Fibroblast of skin of left quadriceps (primary cell): Measurements from ENCODE around the gene ZNF236.

Experiments used
- DNase-seq, 2 experiments: peaks; one replicate each; pipeline ENCODE4 v3.0.0-alpha.2; 2013; ENCODE audit warnings: low read depth in 2 of 2

Gene ZNF236

DNA sequence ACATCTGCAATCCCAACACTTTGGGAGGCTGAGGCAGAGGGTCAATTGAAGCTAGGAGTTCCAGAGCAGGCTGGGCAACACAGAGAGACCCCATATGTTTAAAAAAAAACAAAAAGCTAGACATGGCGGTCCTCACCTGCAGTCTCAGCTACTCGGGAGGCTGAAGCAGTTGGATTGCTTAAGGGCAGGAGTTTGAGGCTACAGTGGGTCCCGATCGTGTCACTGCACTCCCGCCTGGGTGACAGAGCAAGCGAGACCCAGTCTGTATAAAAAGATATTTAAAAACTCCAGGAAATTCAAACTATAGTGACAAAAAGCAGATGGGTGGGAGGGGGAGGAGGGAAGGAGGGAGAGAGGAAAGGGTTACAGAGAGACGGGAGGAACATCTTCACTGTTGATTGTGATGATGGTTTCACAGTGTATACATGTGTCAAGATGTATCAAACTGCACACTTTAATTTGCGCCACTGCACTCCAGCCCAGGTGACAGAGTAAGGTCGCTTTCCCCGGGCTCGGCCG lies 942 bp upstream of the ZNF236 start:
- no peak for DNase-seq

DNA sequence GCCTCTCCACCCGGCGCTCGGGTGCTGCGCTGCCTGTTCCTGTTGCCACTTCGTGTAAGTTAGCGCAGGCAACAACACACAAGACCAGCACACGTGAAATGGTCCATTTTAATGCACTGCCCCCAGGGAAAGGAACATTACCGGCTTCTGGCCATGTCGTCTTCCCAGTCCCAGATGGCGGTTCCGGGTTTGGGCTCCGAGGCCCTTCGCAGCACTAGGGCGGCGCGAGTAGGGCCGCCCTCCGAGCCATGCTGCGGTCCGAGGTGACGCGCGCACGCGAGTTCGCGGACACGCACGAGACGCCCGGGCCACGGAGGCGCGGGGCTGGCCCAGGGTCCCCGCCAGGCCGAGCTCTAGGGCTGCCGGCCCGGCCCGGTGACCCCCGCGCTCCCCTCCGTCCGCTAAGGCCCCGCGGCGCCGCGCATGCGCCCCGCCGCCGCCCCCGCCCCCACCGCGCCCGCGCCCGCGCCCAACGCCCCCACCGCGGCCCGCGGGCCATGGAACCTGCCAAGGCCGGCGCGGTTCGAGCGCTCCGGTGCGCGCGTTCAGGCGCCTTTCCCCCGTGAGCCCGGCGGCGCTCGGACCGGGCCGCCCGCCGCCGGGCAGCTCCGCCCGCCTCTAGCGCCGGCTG lies 367 bp upstream of the ZNF236 start:
- DNase-seq: no peak

DNA sequence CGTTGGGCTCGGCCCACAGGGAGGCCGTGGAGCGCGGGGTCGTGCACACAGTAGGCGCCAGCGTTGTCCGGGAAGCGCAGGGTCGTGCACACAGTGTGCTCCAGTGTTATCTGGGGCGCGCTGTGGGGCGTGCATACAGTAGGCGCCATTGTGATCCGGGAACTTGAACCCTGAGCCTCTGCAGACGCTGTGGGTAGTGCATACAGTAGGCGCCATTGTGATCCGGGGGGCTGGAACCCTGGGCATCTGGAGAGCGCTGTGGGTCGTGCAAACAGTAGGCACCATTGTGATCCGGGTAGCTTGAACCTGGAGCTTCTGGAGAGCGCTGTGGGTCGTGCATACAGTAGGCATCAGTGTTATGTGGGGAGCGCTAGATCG lies 793 bp downstream of the ZNF236 start:
- DNase-seq: no peak

DNA sequence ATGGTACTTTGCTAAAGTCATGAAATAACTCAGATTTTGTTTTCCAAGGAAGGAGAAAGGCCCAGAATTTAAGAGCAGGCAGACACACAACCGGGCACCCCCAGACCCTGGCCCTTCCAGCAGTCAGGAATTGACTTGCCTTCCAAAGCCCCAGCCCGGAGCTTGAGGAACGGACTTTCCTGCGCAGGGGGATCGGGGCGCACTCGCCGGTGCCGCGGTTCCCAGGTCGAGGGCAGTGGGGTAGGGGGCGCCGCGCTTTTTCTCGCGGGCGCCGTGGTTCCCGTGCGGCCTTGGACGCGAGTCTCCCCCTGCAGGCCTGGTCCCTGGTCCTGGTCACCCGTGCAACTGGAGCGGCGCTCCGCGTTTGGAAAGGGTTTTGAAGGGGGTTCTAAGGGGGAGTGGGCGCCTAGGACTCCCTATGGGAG lies 1.2 kb downstream of the ZNF236 start:
- no peak for DNase-seq

GRCh38 chr18:76824145-76824676 lies 1.9 kb downstream of the ZNF236 start:
- DNase-seq: no peak

DNA sequence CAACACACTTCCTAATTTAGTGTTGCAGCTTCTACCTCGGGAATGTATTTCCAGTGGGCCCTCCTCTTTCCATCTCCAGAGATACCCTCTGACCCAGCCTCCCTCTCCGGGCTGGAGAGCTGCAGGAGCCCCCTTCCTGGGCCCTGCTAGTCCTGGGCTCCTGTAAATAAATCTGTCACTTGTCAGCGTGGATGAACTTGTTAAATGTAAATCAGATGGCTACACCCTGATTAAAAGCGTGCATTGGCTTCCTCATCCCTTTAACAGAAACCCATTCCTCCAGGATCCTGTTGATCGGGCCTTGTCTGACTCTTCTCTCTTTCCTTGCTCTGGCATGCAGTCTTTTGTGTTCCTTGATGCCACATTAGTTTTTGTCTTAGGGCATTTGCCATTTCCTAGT lies 2.4 kb downstream of the ZNF236 start:
- no peak for DNase-seq

DNA sequence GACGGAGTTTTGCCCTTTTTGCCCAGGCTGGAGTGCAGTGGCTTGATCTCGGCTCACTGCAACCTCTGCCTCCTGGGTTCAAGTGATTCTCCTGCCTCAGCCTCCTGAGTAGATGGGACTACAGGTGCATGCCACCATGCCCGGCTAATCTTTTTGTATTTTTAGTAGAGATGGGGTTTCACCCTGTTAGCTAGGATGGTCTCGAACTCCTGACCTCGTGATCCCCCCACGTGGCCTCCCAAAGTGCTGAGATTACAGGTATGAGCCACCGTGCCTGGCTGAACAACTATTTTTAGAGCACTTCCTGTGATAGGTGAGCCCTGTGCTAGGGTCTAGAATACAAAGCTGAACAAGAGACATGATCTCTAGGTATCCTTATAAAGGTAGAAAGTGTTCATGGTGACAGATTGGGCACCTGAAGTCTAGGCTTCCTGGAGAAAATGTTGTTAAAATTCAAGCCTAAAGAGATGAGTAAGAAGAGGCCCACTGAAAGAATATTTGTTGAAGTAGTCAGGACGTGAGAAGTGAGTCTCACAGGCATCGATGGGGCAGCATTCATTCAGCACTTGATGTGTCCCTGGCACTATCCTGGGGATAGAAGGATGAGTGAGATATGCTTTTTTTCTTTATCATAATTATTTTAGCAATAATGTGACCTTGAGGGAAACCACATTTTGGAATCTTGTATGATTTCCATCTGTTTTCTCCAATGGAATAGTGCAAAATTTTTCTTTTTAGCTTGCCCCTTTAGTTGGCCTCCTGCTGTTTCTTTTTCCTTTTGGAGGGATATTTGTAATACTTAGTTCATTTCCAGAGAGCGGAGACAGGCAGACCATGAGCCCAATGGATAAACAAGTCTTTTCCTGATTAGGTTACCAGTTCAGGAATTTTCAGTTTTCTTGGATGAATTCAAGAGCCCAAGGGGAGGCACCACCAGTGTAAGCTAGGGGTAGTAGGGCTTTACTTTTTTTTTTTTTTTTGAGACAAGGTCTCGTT lies 5.1 kb downstream of the ZNF236 start:
- no peak for DNase-seq

DNA sequence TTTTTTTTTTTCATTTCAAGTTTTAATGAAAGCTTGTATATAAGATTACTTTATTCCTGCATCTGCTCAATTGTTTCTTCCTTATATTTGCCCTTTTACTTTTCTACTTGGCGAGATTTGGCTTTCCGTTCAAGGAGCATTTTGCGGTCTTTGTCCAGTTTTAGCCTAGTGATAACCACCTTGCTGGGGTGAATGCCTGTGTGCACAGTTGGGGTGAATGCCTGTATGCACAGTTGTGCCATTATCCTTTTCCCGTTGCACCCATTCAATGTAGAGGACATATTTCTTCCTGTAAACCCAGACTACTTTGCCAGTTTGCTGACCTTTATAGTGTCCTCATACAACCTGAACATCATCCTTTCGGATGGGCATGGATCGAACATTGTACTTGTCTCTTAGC lies 12.0 kb downstream of the ZNF236 start:
- DNase-seq: no peak

- no peak for DNase-seq
Observed at GRCh38 chr18:76835380-76835779, 13.0 kb downstream of the ZNF236 start.

GRCh38 chr18:76837071-76837470 lies 14.7 kb downstream of the ZNF236 start:
- DNase-seq: no peak

DNA sequence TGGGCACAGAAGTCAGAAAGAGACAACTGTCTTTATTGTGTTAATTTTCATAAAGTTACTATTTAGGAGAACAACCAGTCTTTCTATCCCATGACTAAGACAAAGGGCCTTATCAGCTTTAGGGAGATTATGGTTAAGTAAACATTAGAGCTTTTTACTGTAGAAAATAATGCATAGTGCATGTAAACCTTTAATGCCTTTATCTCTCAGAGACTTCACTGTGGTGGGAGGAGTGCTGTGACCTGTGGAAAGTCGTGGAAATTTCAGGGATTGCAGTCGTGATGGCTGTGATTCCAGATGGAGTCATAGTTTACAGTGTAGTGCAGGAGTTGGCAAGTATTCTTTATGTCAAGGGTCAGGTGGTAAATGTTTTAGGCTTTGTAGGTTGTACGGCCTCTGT lies 15.8 kb downstream of the ZNF236 start:
- DNase-seq: no peak

GRCh38 chr18:76839086-76839794 lies 16.9 kb downstream of the ZNF236 start:
- no peak for DNase-seq

DNA sequence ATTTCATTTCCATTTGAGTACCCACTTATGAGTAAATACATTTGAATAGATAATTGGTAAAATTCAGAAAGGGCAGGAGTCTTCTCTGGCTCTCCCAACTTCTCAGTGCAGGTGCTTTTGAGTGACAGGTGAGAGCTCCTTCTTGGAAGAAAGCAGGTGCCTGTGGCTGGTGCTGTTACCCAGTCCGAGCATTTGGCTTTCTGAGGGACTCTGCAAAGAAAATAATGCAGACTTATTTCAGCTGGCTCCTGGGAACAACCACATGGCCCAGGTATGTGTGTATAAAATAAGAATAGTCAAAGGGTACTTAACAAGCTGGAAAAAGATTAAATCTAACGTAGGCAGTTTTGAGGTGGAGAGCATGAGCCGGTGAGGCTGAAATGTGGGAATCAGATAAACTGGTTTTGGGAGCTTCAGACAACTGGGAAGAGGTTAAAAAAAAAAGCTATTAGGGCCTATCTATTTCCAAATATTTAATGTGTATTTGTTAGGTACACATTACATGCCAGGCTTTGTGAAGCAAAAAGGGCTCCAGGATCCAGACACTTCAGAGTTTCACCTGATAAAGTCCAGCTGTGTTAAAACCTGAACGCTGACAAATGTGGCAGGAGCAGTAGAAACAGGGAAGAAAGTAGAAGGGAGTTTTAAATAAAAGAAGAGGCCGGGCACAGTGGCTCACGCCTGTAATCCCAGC lies 20.6 kb downstream of the ZNF236 start:
- DNase-seq: no peak

DNA sequence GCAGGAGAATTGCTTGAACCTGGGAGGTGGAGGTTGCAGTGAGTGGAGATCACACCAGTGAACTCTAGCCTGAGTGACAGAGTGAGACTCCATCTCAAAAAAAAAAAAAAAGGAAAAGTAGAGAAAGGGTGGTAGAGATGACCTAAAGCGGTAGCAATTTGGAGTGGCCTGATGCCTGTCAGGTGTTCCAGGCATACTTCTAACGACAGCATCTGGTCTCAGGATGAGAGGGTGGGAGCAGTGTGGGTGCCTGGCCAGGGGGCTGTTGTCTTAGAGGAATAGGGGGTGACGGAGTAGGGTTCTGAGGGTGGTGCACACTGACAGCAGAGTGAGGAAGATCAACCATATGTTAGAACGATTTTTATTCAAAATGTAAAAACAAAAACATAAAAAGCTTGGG lies 21.8 kb downstream of the ZNF236 start:
- no peak for DNase-seq

DNA sequence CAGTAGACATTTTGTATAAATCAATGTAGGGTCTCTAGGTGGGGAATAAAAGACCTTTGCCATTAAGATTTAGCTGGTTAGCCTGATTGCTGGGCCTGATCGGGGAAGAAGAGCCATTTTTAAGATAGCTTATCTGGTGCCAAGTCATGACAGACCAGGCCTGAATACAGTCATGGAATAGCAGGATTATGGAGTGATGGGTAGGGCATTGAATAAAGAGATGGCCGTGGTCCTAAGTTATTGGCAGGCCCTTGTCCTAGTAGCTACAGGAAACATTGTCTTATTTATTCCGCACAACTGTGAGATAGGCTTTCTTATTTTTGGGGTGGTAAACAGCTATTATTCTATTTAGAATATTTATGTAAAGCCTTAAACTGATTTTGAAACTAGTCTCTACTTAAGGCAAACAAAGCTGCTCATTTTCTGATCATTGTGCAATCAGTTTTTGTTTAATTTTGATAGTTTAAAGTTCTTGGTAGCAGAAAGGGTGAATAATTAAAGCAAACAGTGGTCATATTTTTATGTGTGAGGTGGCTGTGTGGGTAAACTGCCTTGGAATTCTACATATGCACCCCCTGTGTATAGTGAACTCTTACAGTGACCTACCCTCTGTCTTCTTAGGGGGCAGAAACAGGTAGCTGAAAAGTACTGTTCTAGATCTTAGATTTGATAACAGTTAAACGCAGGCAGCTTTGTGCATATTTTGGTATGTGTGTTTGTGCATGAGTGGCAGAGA lies 22.6 kb downstream of the ZNF236 start:
- no peak for DNase-seq

DNA sequence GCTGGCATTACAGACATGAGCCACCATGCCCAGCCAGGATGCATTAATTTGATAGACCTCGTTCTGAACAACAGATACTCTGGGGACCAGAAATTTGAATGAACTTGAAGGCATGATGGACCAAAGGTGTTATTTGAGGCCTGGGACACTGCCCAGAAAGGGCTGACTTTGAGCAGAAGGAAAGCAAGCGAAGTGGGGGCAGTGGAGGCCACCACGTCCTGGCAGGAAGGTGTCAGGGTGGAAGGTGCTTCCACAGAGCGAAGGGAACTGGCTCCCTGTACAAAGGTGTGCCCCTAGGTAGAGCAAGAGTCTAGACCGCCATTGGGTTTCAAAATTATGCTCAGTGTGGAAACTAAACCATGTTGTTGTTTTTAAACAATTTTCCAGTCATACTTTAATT lies 23.9 kb downstream of the ZNF236 start:
- no peak for DNase-seq

DNA sequence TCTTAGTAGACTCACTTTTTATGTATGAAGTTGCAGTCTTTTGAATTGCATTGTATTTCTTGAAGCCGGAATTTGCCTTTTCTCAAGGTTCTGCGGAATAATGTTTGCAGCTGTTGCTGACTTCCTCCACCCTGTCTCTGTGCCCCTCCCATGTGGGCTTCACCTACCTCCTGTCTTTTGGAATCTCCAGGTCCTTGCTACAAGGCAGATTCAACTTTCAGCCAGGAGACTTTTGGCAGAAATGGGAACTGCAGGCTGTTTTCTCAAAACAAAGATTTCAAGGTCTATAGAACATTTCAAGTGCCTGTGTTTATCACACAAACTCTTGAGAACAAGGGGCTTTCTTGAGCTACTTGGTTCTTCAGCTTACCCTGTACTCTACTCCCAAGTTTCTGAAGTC lies 25.6 kb downstream of the ZNF236 start:
- no peak for DNase-seq

DNA sequence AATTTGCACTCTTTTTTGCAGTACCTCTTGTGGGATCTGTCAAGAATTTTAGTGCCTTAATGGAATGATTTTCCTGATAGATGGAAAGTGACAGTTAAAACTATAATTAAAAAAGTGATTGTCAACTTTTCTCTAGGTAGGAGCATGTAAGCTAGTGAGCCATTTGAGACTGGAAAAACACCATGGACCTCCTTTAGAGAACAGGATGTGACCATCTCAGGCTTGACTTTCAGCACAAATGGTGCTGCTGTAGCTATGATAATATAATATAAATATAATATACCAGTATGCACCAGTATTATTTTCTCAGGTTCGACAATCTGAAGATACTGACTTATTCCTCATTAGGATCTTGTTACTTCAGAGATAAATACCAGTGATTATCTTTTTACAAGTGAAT lies 27.8 kb downstream of the ZNF236 start:
- DNase-seq: no peak

DNA sequence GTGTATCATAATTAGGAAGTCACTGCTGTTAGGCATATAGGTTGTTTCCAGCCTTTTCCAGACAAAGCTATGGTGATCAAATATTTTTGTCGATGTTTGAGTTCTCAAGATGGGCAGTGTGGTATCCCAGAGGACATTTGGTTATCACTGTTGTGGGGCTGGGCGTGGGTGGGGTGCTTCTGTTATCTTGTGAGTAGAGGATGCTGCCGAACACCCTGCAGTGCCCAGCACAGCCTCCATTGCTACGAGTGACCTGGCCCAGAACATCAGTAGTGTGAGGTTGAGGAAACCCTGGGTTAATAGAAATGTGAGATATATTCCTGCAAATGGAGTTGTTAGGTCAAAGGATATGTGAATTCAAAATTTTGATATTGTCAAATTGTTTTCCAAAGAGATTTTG lies 33.2 kb downstream of the ZNF236 start:
- DNase-seq: no peak

GRCh38 chr18:76857476-76857875 lies 35.1 kb downstream of the ZNF236 start:
- DNase-seq: no peak
